GM12873 (cell line): ENCODE data around the gene SELL.
A peak's percentile ranks its signal among the peaks of the same experiment; 100 is the strongest.

Experiments
- CTCF ChIP-seq: IDR thresholded peaks from 2 replicates; pipeline ENCODE4 v1.5.1; 2012; ENCODE audit warnings: low read depth, mild to moderate bottlenecking, moderate library complexity, low read length, control low read depth; ENCODE audit not compliant: insufficient read depth; ENCODE audit errors: missing control alignments

SELL gene

DNA sequence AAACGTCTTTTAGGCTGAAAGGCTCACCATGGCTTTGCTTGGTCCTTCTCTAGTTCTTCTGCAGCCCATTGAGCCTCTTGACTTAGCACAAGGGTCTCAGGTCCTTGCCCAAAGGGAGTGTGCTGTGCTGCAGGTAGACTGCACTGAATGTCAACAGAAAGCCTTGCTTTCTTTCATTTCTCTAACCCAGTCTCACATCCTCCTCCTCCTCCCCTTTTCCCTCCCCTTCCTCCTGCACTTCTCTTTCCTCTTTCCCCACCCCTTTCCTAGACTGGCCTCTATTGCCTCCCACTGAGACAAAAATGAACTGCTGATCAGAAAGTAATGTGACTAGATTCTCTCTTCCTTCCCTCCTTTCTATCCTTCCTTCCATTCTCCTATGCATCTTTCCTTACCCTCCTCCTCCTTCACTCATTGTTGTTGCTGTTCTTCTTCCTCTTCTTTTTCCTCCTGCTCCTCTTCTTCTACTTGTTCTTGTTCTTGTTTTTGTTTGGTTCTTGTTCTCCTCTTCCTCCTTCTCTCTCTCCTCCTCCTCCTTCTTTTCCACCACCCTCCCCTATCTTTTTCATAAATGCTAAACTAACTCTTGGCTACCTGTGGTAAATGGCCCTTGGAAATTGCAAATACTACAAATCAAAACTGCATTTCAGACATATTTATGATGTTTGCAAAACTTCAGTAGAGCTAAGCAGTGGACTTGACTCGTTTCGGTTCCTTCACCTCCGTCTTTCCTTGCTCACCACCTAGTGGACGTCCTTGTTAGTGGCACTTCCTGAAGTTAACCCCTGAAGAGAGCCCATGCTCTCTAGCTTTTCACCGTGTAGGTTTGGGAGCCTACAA is at the start of gene SELL:
SELL (minus strand) TSS at position 152 of the 840 bp plus-strand sequence; CDS start at position 30, 122 bp downstream.
- TF ChIP-seq CTCF, result peak; percentile 92

GRCh38 chr1:169759038-169759437 is 47.6 kb upstream of the SELL start:
- TF ChIP-seq CTCF, result no peak

DNA sequence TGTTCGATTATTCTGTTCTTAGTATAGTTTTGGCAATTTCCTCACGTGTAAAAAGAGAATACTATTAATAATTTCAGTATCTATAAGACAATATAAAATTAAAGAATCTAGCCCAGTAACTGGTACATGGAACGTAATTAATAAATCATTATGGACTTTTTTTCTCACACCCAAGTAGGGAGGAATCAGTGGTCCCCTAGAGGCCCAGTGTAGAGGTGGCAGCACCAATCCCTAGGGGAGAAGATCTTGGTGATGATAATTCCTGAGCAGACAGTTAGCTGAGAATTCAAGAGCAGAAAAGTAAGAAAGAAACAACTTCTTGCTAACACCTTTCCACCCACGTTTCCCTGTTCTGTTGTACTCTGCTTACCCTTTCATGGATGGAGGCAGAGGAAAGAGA is 42.1 kb upstream of the SELL start:
- peak; percentile 1 for TF ChIP-seq CTCF

DNA sequence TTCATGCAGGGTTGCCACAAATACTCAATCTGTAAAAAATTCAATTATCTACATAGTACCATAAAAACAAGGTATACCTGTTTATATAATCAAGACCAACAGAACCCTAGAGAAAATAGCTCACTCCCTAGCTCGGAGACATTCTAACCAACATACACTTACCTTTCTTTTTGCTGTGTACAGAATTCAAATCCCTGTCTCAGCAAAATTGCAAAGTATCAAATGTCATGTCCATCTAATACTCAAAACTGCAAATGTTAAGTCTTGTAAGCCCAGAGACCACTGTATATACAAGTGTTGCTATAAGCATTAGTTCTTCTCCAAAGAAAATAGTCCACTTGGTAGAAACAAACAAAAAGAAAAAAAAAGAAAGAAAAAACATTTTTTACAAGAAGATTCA is 38.6 kb upstream of the SELL start:
- no peak for TF ChIP-seq CTCF

DNA sequence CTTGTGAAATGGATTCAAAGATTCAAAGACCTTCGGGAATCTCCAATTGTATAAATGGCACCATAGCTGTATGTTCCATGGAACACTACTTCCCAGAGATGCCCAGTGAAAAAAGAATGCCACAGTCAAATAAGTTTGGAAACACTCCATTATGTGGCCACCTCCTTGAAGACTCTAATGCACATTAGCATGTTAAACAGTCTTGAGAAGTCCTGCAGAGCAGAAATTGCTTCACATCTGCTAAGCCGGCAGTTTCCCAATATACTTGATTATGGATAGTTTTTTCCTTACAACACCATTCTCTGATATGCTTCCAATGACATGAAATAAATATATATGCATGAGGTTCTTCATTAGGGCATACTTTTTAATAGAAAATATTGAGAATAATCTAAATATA is 35.1 kb upstream of the SELL start:
- no peak for TF ChIP-seq CTCF

DNA sequence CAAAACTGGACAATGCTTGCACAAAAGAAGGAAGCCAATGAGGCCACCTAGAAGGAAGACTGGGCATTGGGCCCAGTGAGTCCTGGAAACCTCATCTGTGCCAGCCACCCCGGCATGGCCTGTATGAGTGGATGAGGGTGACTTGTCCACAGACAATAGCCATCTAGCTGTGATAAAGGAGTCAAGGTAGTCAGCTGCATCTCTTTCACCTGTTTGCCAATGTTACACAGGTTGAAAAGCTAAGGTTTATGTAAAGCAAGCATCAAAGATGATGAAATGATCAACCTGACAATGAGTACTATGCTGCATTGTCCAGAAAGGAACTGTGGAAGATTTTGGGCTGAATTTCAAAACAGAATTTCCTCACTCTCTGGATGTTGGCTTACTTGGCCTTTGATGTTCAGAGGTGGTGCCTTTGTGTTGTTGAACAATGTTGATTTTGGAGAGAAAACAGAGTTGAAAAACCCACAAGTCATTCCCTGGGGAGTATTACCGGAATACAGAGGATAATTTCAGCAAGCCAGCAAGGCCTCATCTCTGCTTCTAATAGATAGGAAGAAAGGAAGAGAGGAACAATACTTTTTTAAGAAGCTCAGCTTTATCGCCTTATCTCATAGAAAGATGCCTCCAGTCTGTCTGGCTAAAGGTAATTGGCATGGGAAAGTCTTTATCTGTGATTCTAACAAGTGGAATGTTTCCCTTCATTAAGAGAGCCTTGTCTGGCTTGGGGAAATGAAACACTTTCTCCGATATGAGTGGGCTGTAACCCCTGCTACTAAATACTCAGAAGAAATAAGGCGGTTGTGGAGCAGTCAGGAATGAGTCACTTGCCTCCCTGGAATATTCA is 33.8 kb upstream of the SELL start:
- TF ChIP-seq CTCF, result no peak

DNA sequence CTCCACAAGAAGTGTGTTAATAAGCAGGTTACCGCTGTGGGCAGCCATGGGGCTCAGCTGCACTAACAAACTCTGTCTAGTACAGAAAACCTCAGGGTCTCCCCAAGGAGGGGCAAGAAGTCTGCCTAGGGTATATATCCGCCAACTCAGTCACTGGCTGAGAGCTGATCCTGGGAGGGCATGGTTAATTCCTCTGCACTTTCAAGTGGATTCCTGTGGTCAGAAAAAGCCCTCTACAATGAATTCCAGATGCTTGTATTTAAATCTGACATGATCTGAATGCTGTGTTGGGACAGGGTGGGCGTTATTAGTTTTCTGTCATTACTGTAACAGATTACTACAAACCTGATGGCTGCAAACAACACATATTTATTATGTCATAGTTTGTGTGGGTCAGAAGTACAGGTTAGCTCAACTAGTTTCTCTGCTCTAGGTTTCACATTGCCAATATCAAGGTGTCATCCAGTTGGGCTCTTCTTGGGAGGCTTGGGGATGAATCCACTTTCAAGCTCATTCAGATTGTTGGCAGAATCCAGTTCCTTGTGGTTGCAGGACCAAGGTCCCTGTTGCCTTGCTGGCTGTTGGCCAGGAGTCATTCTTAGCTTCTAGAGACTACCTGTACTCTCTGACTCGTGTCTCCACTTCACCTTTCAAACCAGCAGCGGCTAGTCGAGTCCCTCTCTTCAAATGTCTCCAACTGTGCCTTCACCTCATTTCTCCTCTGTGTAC is 30.4 kb upstream of the SELL start:
- TF ChIP-seq CTCF, result no peak
